Transverse colon (tissue), 4 donors: ENCODE results near the gene KCNE5.

Experiments
- POLR2A ChIP-seq: fragments of 450-650 bp; IDR thresholded peaks from one replicate; pipeline ENCODE4 v1.6.1; 2016; ENCODE audit warnings: antibody characterized with exemption, mild to moderate bottlenecking, moderate library complexity
- POLR2AphosphoS5 ChIP-seq, 3 donors: sonication (generic); formaldehyde crosslinking; IDR thresholded peaks; one replicate each; pipeline ENCODE4 v1.6.1; 2016; ENCODE audit warnings: antibody characterized with exemption in 3 of 3
- TF ChIP-seq, protein P1 (sequence below), 5 experiments: fragments of 200-600 bp in 3 of 5; fragments of 450-650 bp in 2 of 5; sonication (generic) in 3 of 5; IDR thresholded peaks; 1 replicate in 2 of 5; 2 replicates in 3 of 5; pipeline ENCODE4 v1.5.1; 2016 to 2017; ENCODE audit warnings: antibody characterized with exemption in 5 of 5, inconsistent platforms in 3 of 5, mild to moderate bottlenecking in 2 of 5, moderate library complexity in 1 of 5

DNA sequence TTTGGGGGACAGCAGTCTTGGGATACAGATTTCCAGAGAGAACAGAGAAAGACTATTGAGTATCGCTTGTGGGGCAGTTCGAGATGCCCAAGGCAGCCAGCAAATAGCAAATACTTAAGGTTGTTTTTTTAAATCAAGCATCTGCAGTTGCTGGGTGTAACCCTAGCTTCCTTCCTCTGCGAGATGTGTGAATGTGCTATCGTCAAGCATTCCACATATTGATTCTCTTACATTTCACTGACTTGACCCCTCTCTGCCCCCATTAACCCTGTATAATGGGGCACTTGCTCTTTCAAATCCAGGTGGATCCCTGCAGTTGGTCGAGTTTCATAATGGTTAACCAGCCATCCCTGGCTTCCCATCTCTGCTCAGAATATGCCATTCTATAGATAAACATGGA, 23.5 kb downstream of the KCNE5 start:
- TF ChIP-seq, protein P1, sequence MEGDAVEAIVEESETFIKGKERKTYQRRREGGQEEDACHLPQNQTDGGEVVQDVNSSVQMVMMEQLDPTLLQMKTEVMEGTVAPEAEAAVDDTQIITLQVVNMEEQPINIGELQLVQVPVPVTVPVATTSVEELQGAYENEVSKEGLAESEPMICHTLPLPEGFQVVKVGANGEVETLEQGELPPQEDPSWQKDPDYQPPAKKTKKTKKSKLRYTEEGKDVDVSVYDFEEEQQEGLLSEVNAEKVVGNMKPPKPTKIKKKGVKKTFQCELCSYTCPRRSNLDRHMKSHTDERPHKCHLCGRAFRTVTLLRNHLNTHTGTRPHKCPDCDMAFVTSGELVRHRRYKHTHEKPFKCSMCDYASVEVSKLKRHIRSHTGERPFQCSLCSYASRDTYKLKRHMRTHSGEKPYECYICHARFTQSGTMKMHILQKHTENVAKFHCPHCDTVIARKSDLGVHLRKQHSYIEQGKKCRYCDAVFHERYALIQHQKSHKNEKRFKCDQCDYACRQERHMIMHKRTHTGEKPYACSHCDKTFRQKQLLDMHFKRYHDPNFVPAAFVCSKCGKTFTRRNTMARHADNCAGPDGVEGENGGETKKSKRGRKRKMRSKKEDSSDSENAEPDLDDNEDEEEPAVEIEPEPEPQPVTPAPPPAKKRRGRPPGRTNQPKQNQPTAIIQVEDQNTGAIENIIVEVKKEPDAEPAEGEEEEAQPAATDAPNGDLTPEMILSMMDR (IDR thresholded peaks at IDR 0.05), result no peak
- TF ChIP-seq POLR2AphosphoS5 (IDR thresholded peaks at IDR 0.05), result no peak
- no peak for TF ChIP-seq POLR2A
